Measurements from ENCODE around the gene F2RL2.
A peak's percentile ranks its signal among the peaks of the same experiment; 100 is the strongest.
"Not testable (repeated sequence)": the region's sequence is repeated elsewhere in the genome, so short reads cannot be mapped to it uniquely, and the experiment has no call there.

The F2RL2 gene

DNA sequence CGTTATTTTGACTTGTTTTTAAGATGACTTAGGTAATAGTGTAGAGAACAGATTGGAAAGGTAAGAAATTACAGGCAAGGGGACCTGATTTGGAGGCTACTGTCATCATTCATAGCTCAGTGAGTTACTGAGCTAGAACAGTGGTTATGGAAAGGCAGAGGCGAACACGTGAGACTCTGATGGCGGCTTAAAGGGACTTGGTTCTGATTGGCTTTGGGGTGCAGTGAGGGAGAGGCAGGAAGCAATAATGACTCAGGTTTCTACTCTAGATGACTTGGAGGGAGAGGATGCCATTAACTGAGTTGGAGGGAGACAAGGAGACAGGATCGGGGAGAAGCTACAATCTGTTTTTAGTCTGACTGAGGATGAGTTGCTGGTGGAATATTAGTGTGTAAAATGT is 3.0 kb downstream of the F2RL2 start:
- DNase-seq = no peak

DNA sequence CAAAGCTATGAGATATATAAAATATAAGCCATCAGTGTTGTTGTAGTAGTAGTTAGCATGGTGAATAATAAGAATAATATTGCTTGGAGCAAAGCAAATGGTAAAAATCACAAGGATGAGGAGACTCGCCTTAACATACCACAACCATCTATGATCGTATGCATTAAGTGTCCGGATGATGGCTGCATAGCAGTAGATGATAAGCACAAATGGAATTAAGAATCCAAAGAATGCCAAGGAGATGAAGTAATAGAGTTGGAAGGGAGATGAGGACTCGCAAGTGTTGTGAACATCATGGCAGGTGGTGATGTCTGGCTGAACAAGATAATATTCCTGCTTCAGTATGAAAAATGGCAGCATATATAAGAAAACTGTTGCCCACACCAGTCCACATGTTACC is 5.5 kb downstream of the F2RL2 start:
- DNase-seq = no peak

DNA sequence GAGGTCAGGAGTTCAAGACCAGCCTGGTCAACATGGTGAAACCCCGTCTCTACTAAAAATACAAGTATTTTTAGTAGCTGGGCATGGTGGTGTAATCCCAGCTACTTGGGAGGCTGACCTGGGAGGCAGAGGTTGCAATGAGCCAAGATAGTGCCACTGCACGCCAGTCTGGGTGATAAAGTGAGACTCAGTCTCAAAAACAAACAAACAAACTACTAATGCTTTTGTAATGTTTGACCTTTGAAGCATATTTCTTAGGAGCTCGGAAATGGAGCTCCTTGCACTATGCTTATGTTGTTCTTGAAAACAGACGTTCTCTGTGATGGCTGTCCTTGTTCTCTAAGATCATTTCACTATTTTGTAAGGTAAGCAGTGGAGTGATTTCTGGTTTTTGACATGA is 6.0 kb downstream of the F2RL2 start:
- DNase-seq = no peak

DNA sequence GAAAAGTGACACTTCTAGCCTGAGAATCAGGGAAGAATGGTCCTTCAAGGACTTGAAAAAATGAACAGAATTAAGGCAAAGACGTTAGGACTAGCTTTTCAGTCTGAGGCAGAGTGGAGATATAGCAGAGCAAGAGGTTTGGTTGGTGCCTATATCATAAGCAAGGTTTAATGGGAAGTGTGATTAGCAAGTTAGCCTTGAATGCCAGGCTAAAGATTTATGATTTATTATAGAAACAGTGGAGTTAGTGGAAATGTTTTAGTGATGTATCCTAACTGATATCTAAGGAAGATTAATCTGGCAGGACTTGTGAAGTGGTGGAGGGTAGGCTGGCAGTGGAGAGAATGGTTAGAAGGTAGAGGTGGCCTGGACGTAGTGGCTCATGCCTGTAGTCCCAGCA is 7.0 kb downstream of the F2RL2 start:
- no peak for DNase-seq

DNA sequence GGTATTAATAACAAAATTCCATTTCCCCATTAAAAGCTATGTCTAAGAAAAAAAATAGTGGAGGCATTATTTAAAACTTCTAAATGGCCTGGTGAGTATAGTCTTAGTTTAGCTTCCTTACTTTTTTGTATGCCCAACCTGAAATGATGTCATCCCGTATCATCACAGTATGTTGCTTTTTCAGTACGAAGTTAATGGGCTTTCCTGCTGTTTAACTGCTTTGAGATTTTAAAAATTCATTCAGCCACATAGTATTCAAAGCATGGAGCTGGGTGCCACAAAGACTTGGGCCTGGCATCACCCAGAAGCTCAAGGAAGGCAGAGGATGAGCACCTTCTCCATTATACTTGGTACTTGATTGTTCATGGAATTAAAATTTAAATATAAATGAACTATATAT is 7.4 kb downstream of the F2RL2 start:
- no peak for DNase-seq

DNA sequence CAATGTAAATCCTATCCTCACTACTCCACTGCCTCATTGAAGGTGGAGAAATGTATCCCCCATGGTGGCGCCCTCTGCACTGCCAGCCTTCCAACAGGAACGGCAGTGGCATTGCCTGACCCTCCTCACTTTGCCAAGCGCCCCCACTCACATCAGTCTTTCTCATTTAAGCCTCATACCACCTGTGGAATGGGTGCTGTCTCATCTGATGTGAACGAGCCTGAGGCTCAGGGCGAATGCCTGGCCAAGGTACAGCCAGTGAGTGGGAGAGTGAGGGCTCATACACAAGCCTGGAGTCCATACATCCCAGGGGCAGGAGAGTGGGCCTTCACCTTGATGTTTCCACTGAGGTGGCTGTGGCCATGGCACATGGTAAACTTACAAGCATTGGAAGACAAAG is 10.3 kb downstream of the F2RL2 start:
- DNase-seq = no peak

DNA sequence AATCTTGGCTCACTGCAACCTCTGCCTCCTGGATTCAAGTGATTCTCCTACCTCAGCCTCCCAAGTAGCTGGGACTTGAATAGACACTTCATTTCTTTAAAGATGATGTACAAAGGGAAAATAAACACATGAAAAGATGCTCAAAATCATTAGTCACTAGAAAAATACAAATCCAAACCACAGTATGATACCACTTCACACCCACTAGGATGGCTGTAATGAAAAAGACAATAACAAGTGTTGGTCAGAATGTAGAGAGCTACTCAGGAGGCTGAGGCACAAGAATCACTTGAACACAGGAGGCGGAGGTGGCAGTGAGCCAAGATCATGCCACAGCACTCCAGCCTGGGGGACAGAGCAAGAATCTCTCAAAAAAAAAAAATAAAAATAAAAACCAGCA is 13.0 kb downstream of the F2RL2 start:
- no peak for DNase-seq

DNA sequence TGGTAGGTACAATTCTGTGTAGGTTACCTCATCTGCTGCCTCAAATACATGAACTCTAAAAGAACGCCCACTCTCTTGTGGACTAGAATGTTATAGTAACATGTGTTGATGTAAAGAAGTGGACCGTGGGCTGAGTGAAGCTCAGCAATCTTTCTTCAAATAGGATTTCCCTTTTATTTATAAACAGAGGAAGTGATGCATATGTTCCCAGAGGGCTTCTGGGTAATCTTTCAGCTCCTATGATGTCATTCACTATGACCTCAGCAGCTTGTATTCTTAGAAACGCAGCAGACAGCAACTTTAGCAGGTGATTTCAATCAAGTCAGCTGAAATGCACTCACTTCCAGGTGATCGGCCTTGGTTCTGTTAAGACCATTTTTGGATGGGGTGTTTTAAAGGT is 14.4 kb downstream of the F2RL2 start:
- DNase-seq = no peak

DNA sequence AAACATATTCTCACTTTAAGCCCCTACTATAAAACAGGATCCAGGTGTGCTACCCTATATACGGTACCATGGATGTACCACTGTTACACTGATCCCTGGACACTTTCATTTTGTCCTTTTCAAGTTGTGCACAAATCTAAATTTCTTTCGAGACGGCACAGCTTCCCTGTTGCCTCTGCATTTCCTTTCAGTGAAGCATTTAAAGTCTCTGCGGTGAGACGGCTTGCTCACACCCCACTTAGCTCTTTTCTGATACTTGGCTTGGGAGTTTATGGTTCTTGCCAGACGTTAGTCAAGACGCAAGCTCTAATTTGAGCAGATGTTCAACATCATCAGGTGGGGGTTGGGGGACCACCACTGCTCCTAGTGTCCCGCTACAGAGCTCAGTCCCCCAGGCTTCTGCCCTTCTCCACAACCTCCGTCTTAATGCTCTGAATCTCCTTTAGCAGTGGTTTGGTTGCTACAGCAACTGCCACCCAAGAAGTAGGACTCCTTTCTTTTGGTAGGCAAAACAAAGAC is 15.8 kb downstream of the F2RL2 start:
- DNase-seq = peak; percentile 27

DNA sequence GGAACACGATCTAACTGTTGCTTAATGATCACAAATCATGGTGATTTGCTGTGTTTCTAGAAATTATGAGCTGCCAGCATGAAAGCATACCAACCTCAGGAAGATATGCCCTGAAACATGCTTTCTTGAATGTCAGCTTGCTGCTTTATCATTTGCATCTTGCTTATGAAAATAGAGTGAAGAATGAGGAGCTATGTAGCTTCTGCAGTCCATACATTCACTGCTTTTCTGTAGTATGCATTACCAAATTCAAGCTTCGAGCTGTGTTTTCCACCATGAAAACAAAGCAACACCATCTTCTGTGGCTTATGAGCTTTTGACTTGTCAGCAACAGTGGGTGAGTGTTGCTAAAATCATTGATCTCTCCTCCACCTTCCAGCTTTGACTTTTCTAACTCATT is 16.5 kb downstream of the F2RL2 start:
- DNase-seq = no peak

DNA sequence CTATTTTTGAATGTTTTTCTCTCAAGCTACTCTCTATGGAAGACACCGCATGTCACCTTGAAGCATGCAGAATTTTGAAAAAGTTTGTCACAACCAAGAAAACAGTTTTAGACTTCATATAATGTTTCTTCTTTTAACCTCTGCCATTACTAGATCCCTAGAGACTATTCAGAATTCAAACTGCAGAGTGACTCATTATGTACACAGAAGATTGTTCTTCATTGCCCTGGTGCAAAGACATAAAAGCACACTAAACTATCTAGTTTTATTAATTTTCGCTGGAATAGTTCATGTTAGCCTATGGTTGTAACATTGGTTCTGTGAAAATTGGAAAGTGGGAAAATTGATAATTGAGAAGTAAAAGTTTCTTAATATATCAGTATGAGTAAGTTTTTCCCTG is 18.4 kb downstream of the F2RL2 start:
- DNase-seq = no peak

DNA sequence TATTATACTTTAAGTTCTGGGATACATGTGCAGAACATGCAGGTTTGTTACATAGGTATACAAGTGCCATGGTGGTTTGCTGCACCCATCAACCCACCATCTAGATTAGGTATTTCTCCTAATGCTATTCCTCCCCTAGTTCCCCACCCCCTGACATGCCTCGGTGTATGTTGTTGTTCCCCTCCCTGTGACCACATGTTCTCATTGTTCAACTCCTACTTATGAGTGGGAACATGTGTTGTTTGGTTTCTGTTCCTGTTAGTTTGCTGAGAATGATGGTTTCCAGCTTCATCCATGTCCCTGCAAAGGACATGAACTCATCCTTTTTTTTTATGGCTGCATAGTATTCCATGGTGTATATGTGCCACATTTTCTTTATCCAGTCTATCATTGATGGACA is 19.2 kb downstream of the F2RL2 start:
- DNase-seq = not testable (repeated sequence)

DNA sequence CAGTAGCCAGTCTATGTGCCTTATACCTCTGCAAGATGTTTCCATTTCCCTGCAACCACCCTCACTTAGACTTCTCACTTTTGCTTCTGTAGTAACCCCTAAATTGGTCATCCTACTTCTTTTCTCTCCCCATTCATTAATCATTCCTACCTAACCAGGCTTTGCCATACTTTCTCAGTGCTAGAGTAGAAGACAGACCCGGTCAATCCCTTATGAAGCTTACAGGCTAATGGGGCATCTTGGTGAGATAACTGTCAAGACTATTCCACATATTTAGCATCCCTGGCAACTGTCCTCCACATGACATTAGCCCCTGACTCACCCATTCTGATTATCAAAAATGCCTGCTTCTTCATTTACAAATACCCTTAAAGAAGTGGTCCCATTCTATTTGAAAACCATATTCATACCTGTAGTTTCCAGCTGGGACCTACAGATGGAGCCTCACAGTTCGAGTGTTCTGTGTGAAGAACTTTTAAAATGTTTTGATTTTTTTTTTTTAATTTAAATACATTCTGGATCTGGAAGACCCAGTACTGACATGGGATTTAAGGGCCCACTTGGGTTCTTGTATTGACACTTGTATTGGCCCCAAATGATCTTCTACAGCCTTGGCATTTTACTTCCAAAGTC is 21.0 kb downstream of the F2RL2 start:
- DNase-seq = no peak

DNA sequence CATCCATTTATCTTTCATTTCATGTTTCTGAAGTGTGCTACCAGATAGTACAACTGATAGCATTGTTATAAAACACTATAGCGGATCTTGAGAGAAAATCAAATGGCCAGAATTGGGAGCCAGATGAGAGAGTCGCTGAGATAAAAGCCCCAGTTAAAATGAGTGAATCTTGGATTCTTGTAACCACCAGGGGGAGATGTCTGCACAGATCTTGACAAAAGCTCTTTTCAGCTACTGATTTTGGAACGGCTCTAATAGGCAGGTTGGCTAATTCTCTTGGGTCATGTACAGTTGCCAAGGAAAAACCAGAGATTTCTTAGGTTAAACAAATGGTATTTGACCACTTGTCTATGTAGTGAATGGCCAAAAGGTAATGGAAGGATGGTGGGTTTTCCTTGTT is 21.7 kb downstream of the F2RL2 start:
- DNase-seq = no peak

DNA sequence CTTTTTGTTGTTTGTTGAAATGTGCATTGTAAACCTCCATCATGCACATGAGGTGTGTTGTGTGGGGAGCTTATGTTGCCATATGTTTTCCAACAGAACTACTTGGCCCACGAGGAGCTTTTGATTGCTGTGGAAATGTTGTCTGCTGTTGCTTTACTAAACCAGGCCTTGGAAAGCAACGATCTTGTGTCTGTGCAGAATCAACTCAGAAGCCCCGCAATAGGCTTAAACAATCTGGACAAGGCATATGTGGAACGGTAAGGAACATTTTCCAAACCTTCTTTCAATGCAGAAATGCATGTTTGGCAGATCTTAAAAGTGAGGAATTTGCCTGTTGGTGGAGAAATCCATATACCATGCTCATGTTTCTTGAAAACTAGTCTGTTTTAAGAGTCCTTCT is 22.5 kb downstream of the F2RL2 start:
- DNase-seq = no peak

DNA sequence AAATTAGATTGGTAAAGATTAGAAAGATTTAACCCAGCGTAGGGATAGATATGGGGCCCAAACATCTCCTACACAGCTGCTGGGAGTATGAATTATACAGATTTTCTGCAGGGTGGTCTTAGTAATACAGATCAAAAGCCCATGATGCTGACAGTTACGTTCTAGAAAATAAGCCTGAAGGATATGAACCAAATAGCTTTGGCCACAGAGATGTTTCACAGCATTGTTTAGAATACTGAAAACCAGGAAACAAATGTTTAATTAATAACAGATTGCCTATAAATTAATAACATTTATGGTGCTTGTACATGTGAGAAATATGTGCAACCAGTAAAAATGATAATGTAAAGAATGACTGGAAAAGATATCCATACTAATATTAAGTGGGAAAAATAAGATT is 24.7 kb downstream of the F2RL2 start:
- no peak for DNase-seq

DNA sequence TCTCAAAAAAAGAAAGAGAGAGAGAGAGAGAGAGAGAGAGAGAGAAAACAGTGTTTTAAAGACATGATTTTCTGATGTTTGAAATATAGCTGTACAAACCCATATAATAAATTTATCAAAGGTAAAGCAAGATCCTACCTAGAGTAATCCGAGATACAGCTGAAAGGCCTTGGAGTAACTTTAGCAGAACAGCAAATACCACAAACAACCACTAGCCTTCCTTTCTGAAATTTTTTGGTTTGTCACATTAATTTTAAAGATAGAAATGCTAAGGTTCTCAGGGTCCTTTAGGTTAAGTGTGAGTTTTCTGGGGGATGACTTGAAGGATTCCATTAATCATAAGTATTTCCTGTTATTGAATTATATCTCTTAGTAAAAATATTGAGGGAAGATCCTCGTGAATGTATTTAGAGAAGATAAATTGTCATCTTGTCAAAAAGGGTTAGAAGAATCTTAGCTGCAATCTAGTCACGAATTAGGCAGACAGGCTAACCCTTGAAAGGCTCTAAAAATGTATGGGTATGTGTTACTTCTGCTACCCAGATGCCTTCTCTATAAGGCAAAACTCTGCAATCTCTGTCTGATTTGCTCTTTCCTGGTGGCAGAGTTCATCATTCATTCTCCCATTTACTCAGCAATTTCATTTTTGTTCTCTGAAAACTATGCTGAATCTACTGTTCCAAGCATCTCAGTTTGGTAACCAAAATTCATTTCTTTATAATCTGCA is 27.3 kb downstream of the F2RL2 start:
- no peak for DNase-seq

DNA sequence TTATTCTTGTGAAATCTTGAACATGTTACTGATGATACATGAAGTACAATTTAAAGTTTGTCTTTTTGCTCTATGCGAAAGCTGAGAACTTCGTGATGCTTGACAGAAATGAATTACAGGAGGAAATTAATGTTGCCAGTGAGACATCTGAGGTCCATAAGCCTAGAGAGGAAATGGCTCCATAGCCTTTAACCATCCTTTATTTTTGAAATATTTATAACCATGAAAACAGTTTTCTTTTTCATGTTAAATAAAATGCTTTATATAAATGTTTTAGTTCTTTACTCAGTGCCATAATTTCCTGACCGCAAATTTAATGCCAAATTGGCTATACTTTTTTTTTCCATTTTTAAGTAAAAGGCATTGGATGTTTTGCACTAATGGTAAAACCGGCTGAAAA is 29.1 kb downstream of the F2RL2 start:
- DNase-seq = no peak

DNA sequence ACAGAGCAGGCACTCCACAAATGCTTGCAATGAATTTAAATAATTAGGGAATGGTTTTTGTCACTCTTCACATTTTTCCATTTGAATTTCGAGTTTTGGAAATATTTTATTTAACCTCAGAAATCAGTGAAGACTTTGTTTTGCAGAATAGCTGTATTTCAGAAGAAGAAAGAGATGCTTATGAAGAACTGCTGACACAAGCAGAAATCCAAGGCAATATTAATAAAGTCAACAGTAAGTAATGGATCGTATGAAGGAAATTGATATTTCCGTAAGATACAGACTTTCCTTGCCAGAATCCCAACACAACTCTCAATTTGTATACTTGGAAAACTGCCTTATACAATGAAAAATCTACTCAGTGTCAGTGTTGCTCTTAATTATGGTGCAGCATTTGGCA is 30.5 kb downstream of the F2RL2 start:
- no peak for DNase-seq

DNA sequence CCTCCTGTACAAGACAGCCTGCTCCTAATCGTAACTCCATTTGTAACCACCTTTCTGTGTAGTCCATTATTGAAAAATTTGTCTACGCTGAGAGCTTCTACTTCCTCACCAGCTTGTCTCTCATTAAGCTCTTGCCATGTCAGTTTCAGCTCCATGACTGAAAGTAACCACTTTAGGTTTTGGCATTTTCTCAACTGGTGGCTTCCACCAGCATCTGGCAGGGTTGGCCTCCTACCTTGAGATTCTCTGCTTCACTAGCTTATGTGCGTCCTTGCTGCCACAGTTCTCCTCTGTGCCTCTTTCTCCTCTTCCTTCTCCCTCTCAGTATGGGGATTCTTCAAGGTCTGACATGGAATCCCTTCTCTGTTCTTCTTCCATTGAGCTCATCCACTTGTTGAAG is 31.8 kb downstream of the F2RL2 start:
- no peak for DNase-seq

DNA sequence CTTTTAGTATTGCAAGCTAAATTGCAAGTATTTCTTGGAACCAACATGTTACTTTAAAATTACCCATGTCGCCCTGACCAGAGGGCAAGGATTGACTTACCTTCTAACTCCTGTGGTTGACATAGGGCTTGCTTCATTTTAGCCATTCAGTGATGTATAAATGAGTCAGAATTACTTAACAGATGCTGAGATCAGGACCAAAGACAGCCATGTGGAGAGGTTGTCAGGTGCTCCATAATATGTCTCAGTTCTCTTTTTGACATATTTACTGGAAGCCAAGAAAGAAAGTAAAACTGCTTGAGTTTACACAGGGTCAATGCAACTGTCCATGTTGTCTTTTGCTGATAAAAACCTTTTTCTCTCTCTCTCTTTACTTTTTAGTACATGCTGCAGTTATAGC is 33.2 kb downstream of the F2RL2 start:
- no peak for DNase-seq

DNA sequence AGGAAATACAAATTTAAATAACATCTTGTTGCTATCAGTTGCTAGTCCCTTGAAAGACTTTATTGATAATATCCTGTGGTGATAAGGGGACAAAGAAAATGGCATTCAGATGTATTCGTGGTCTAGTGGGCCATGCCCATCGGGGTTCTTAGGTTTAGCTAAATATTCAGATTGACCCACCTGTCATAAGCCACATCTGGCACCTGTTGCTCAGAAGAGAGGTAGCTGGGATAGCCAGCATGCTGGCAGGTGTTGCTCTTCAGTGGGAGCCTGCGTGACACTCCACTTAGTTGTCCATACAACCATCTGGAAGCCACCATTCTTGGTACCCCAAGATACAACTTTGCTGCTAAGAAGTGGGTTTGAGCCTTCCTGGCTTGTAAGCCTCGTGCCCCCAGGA is 36.7 kb downstream of the F2RL2 start:
- DNase-seq = no peak

DNA sequence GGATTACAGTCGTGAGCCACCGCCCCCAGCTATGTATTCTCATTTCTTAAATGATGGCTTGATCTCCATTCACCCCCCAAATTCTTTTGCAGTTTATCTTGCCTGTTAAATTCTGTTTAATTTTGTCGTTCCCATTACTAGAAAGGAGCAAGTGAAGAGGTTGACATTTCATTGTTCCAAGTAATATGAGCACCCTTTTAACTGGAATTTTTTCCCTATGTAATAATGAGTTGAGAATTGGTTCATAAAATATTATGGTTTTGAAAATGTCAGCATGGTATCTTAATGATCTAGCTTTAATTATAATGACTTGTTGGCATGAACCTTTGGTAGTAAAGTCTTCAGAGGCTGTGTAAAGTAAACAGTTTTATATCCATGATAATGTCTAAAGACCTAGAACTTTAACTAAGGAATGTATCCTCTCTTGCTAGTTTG is 37.4 kb downstream of the F2RL2 start:
- no peak for DNase-seq

DNA sequence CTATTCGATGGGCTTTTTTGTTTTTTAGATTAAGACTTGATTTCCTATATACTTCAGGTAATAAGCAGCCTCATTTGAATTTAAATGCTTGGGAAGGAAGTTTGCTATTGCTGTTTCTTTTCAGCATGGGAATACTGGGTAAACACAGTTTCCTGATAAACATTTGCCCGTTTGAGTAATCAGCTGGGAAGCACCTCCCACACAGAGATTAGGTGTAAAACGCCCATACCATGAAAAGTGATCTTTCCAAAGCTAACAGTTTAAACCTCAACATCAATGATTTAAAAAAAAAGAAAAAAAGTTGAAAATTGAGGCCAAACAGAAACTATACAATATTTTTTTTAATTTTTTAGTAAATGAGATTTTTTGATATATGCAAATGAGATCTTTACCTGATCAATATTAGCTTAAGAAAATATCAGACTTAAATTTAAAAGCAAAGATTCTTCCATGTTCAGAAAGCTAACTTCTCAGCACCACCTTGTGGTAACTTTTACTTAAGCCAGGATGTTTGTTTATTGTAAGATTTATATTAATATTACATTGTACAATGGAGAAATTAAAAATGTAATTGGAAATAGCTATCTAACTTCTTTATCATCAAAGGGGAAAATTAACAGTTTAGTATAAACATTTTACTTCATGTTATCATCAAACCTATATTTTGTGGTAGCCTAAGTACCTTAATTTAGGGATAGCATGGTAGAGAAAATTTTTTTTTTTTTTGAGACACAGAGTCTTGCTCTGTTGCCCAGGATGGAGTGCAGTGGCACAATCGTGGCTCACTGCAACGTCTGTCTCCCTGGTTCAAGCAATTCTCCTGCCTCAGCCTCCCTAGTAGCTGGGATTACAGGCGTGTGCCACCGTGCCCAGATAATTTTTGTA is 39.8 kb downstream of the F2RL2 start:
- DNase-seq = no peak

Measured in activated T-cell treated with anti-CD3 and anti-CD28 coated beads, Interleukin-2, amount 50 U/mL, for 1 hour (primary cell).